Chondrocyte (in vitro differentiated cells): Measurements from ENCODE around the gene BDH1. TPM values are rescaled to one million over a fixed set of nuclear protein-coding genes. Genes with fewer than 3 reads are reported as not detected.

Experiments
- DNase-seq: peaks from one replicate; pipeline ENCODE4 v3.0.0; 2021; ENCODE audit warnings: mixed read lengths, low spot score
- H3K27ac Mint-ChIP-seq: one replicate; pipeline ENCODE4 v1.8.0; 2021; ENCODE audit warnings: mild to moderate bottlenecking, moderate library complexity, mixed read lengths; ENCODE audit not compliant: unreplicated experiment
- H3K27me3 Mint-ChIP-seq: 2 replicates; pipeline ENCODE4 v1.8.0; 2021; ENCODE audit warnings: low read depth, mixed read lengths
- H3K36me3 Mint-ChIP-seq: 2 replicates; pipeline ENCODE4 v1.8.0; 2021; ENCODE audit warnings: low read depth, mixed read lengths
- H3K4me1 Mint-ChIP-seq: 2 replicates; pipeline ENCODE4 v1.8.0; 2021; ENCODE audit warnings: low read depth, mild to moderate bottlenecking, mixed read lengths
- H3K4me3 Mint-ChIP-seq: one replicate; pipeline ENCODE4 v1.8.0; 2021; ENCODE audit warnings: mild to moderate bottlenecking, moderate library complexity, mixed read lengths; ENCODE audit not compliant: unreplicated experiment
- H3K9me3 Mint-ChIP-seq: 2 replicates; pipeline ENCODE4 v1.8.0; 2021; ENCODE audit warnings: low read depth, mixed read lengths
- CTCF ChIP-seq: fragments of 200-600 bp; sonication (generic); IDR thresholded peaks from 2 replicates; pipeline ENCODE4 v1.5.0; 2021; ENCODE audit warnings: antibody characterized with exemption, mild to moderate bottlenecking, moderate library complexity
- total RNA-seq: library from RNA; stranded (reverse); gene quantifications from 3 replicates; pipeline ENCODE4 v1.2.1, GENCODE V29; 2021

Gene BDH1
- total RNA-seq, 1 donor from 2014 or later, result 8.4 TPM

- TF ChIP-seq CTCF, result no peak
- no peak for DNase-seq
- no peak overlapping the region for H3K27ac Mint-ChIP-seq
- peaks cover 4% of the 10 kb centered on the region for H3K4me1 Mint-ChIP-seq
- H3K36me3 Mint-ChIP-seq, result peaks cover 4% of the 10 kb centered on the region
- no peaks in the 10 kb centered on the region for H3K27me3 Mint-ChIP-seq
- no peaks in the 10 kb centered on the region for H3K9me3 Mint-ChIP-seq
- no peak overlapping the region for H3K4me3 Mint-ChIP-seq
These were observed 12.9 kb downstream of the BDH1 start for GRCh38 chr3:197542741-197543454.

- TF ChIP-seq CTCF, result no peak
- Mint-ChIP-seq H3K36me3 (peaks cover 4% of the 10 kb centered on the region), H3K27ac (no peak overlapping the region), H3K27me3 (no peaks in the 10 kb centered on the region), H3K9me3 (no peaks in the 10 kb centered on the region), H3K4me3 (no peak overlapping the region), H3K4me1 (peaks cover 4% of the 10 kb centered on the region)
- no peak for DNase-seq
These were observed 13.8 kb downstream of the BDH1 start for GRCh38 chr3:197541756-197542539.

GRCh38 chr3:197540961-197541377 is 14.8 kb downstream of the BDH1 start:
- H3K4me3 Mint-ChIP-seq, result no peak overlapping the region
- no peak for TF ChIP-seq CTCF
- no peaks in the 10 kb centered on the region for H3K9me3 Mint-ChIP-seq
- peaks cover 4% of the 10 kb centered on the region for H3K36me3 Mint-ChIP-seq
- H3K27ac Mint-ChIP-seq, result no peak overlapping the region
- H3K27me3 Mint-ChIP-seq, result no peaks in the 10 kb centered on the region
- DNase-seq, result no peak
- peaks cover 4% of the 10 kb centered on the region for H3K4me1 Mint-ChIP-seq

- TF ChIP-seq CTCF, result no peak
- Mint-ChIP-seq H3K27ac (no peak overlapping the region), H3K36me3 (peaks cover 4% of the 10 kb centered on the region), H3K27me3 (no peaks in the 10 kb centered on the region), H3K4me3 (no peak overlapping the region), H3K9me3 (no peaks in the 10 kb centered on the region), H3K4me1 (peaks cover 4% of the 10 kb centered on the region)
- DNase-seq, result no peak
These were observed 16.1 kb downstream of the BDH1 start for GRCh38 chr3:197539651-197540051.

GRCh38 chr3:197533927-197534725 is 21.6 kb downstream of the BDH1 start:
- Mint-ChIP-seq H3K27ac (no peak overlapping the region), H3K36me3 (peaks cover 5% of the 10 kb centered on the region), H3K4me3 (no peak overlapping the region), H3K9me3 (no peaks in the 10 kb centered on the region), H3K4me1 (peaks cover 7% of the 10 kb centered on the region), H3K27me3 (no peaks in the 10 kb centered on the region)
- TF ChIP-seq CTCF, result no peak
- DNase-seq, result no peak
